HepG2 (cell line): Measurements from ENCODE around the gene CCNB1. TPM values are rescaled to one million over a fixed set of nuclear protein-coding genes. Genes with fewer than 3 reads are reported as not detected.

Experiments
- BORCS8-MEF2B ChIP-seq: sonication (generic); formaldehyde crosslinking; IDR thresholded peaks from 2 replicates; pipeline ENCODE4 v1.8.0; 2022; ENCODE audit warnings: mild to moderate bottlenecking, missing genetic modification reagents
- BRD4 ChIP-seq: sonication (generic); formaldehyde crosslinking; IDR thresholded peaks from 2 replicates; pipeline ENCODE4 v1.4.0; 2020; ENCODE audit warnings: missing genetic modification reagents
- CEBPB ChIP-seq: IDR thresholded peaks from 2 replicates; pipeline ENCODE4 v1.6.1; 2011; ENCODE audit warnings: low read depth, low read length, improper control_type of control experiment, borderline replicate concordance
- CENPX ChIP-seq: sonication (generic); formaldehyde crosslinking; IDR thresholded peaks from 2 replicates; pipeline ENCODE4 v1.9.0; 2021; ENCODE audit warnings: mild to moderate bottlenecking, missing genetic modification reagents, moderate library complexity
- DPF2 ChIP-seq: sonication (generic); formaldehyde crosslinking; IDR thresholded peaks from 2 replicates; pipeline ENCODE4 v1.4.0; 2020; ENCODE audit warnings: mild to moderate bottlenecking, low read depth, missing genetic modification reagents, borderline replicate concordance
- ERF ChIP-seq: IDR thresholded peaks from 2 replicates; pipeline ENCODE4 v1.6.1; 2018; ENCODE audit warnings: missing biosample characterization, missing genetic modification reagents
- FOXC1 ChIP-seq: sonication (generic); formaldehyde crosslinking; IDR thresholded peaks from 2 replicates; pipeline ENCODE4 v1.8.0; 2022; ENCODE audit warnings: mild to moderate bottlenecking, missing genetic modification reagents, borderline replicate concordance
- FOXO1 ChIP-seq: sonication (generic); formaldehyde crosslinking; IDR thresholded peaks from 2 replicates; pipeline ENCODE4 v1.4.0; 2020; ENCODE audit warnings: missing genetic modification reagents
- HNRNPK ChIP-seq: fragments of 200-400 bp; formaldehyde crosslinking; IDR thresholded peaks from 2 replicates; pipeline ENCODE4 v1.6.1; 2018; ENCODE audit warnings: low read length, low read depth, moderate library complexity, mild to moderate bottlenecking; ENCODE audit not compliant: poor library complexity, severe bottlenecking
- KAT2B ChIP-seq: fragments of 150-350 bp; IDR thresholded peaks from 2 replicates; pipeline ENCODE4 v1.6.1; 2014; ENCODE audit warnings: low read depth, low read length, borderline replicate concordance
- NCOA2 ChIP-seq: sonication (generic); formaldehyde crosslinking; IDR thresholded peaks from 2 replicates; pipeline ENCODE4 v1.8.0; 2022; ENCODE audit warnings: inconsistent platforms
- NR1H2 ChIP-seq: sonication (generic); formaldehyde crosslinking; IDR thresholded peaks from 2 replicates; pipeline ENCODE4 v1.8.1; 2022; ENCODE audit warnings: low read depth, missing genetic modification reagents, borderline replicate concordance
- ONECUT2 ChIP-seq: sonication (generic); formaldehyde crosslinking; IDR thresholded peaks from 2 replicates; pipeline ENCODE4 v1.4.0; 2020; ENCODE audit warnings: missing genetic modification reagents
- PHF20 ChIP-seq: sonication (generic); formaldehyde crosslinking; IDR thresholded peaks from 2 replicates; pipeline ENCODE4 v1.5.0; 2020; ENCODE audit warnings: mild to moderate bottlenecking, missing genetic modification reagents
- RAD51 ChIP-seq: fragments of 450-650 bp; IDR thresholded peaks from 2 replicates; pipeline ENCODE4 v1.6.1; 2016; ENCODE audit warnings: borderline replicate concordance
- SOX5 ChIP-seq: IDR thresholded peaks from 2 replicates; pipeline ENCODE4 v1.6.1; 2016; ENCODE audit warnings: borderline replicate concordance
- SUZ12 ChIP-seq: fragments of 150-350 bp; IDR thresholded peaks from 2 replicates; pipeline ENCODE4 v1.6.1; 2014; ENCODE audit warnings: low read depth, low read length
- TOE1 ChIP-seq: sonication (generic); formaldehyde crosslinking; IDR thresholded peaks from 2 replicates; pipeline ENCODE4 v1.4.0; 2020; ENCODE audit warnings: mild to moderate bottlenecking, missing genetic modification reagents
- WIZ ChIP-seq: sonication (generic); formaldehyde crosslinking; IDR thresholded peaks from 2 replicates; pipeline ENCODE4 v1.5.1; 2020; ENCODE audit warnings: mild to moderate bottlenecking, missing genetic modification reagents
- ZNF142 ChIP-seq: sonication (generic); formaldehyde crosslinking; IDR thresholded peaks from 2 replicates; pipeline ENCODE4 v1.4.0; 2020; ENCODE audit warnings: missing genetic modification reagents
- ZNF354B ChIP-seq: sonication (generic); formaldehyde crosslinking; IDR thresholded peaks from 2 replicates; pipeline ENCODE4 v1.8.0; 2022; ENCODE audit warnings: mild to moderate bottlenecking, missing genetic modification reagents
- ZNF382 ChIP-seq: sonication (generic); formaldehyde crosslinking; IDR thresholded peaks from 2 replicates; pipeline ENCODE4 v1.5.0; 2020; ENCODE audit warnings: missing genetic modification reagents, mild to moderate bottlenecking, borderline replicate concordance
- ZNF619 ChIP-seq: sonication (generic); formaldehyde crosslinking; IDR thresholded peaks from 2 replicates; pipeline ENCODE4 v1.4.0; 2020; ENCODE audit warnings: mild to moderate bottlenecking, missing genetic modification reagents
- ZNF629 ChIP-seq: sonication (generic); formaldehyde crosslinking; conservative IDR thresholded peaks from 2 replicates; pipeline ENCODE4 v1.5.0; 2020; ENCODE audit warnings: missing genetic modification reagents
- ZNF790 ChIP-seq: sonication (generic); formaldehyde crosslinking; IDR thresholded peaks from 2 replicates; pipeline ENCODE4 v1.8.0; 2022; ENCODE audit warnings: missing genetic modification reagents, mild to moderate bottlenecking, borderline replicate concordance
- polyA plus RNA-seq, 8 experiments: library from polyadenylated mRNA; depleted of rRNA in 3 of 8; stranded (reverse) in 7 of 8; unstranded in 1 of 8; fragments of >200 nt; fragmentation: Illumina TruSeq in 4 of 8; extraction: Trizol in 4 of 8; gene quantifications; 2 replicates each; pipeline versions ENCODE4 v1.2.1 to v1.2.3, GENCODE V29; 2011 to 2016; ENCODE audit warnings: low read depth in 4 of 8, missing spikeins in 1 of 8, mixed read lengths in 1 of 8; ENCODE audit not compliant: insufficient read depth in 1 of 8
- total RNA-seq, 5 experiments: library from RNA; depleted of rRNA; stranded (reverse); fragments of >200 nt; fragmentation: Illumina TruSeq; extraction: Trizol; gene quantifications; 2 replicates each; pipeline ENCODE4 v1.2.3, GENCODE V29; 2016; ENCODE audit warnings: low read depth in 1 of 5

The CCNB1 gene
- total and polyA plus RNA-seq, 2 of the 13 experiments (the other 11 are each of a cell fraction or from before 2014, with no cell fraction given) = 82.3 to 316 TPM

GRCh38 chr5:69189162-69190086, 22.5 kb downstream of the CCNB1 start, which contains the start of gene CENPH (continued):
- peak; percentile 38; the same call in 1 of the 2 replicates for TF ChIP-seq TOE1 (CRISPR knock-in tag)
- TF ChIP-seq NR1H2 = no peak
- 0 out of 2 replicates have a peak, but pooled peaks have one; percentile 28 for TF ChIP-seq ONECUT2 (CRISPR knock-in tag)
- no peak for TF ChIP-seq ZNF629 (CRISPR knock-in tag)
- peak; percentile 63; the same call in 1 of the 2 replicates for TF ChIP-seq FOXC1 (CRISPR knock-in tag)
- TF ChIP-seq FOXO1 = peak; percentile 16; the same call in 1 of the 2 replicates
- no peak; the same call in 1 of the 2 replicates for TF ChIP-seq ZNF790 (CRISPR knock-in tag)
- peak; percentile 77 for TF ChIP-seq CEBPB
- TF ChIP-seq BRD4 (CRISPR knock-in tag) = peak; percentile 52
- peak; percentile 34; the same call in 1 of the 2 replicates for TF ChIP-seq NCOA2 (CRISPR knock-in tag)
- TF ChIP-seq DPF2 (CRISPR knock-in tag) = no peak
- no peak for TF ChIP-seq SUZ12
- no peak for TF ChIP-seq KAT2B
- TF ChIP-seq SOX5 (CRISPR knock-in tag) = 0 out of 2 replicates have a peak, but pooled peaks have one; percentile 34
- no peak for TF ChIP-seq ZNF382 (CRISPR knock-in tag)
- no peak for TF ChIP-seq HNRNPK
- TF ChIP-seq ZNF619 (CRISPR knock-in tag) = no peak
- TF ChIP-seq CENPX (CRISPR knock-in tag) = no peak
- TF ChIP-seq ZNF142 (CRISPR knock-in tag) = peak; percentile 65; the same call in 1 of the 2 replicates
- peak; percentile 87 for TF ChIP-seq PHF20 (CRISPR knock-in tag)
- peak; percentile 84 for TF ChIP-seq BORCS8-MEF2B (CRISPR knock-in tag)
- peak; percentile 51; the same call in 1 of the 2 replicates for TF ChIP-seq ERF (CRISPR knock-in tag)
- TF ChIP-seq RAD51 = no peak
- TF ChIP-seq ZNF354B (CRISPR knock-in tag) = no peak
- peak; percentile 66; the same call in 1 of the 2 replicates for TF ChIP-seq WIZ (CRISPR knock-in tag)
